Fibroblast of lung (primary cell): ENCODE results near the gene RPH3AL. TPM values are rescaled to one million over a fixed set of nuclear protein-coding genes. Genes with fewer than 3 reads are reported as not detected.
"Not testable (repeated sequence)": the region's sequence is repeated elsewhere in the genome, so short reads cannot be mapped to it uniquely, and the experiment has no call there.

ENCODE experiments used
- DNase-seq, 2 donors: peaks; one replicate each; pipeline versions ENCODE4 v3.0.0 to v3.0.0-alpha.2; 2010; ENCODE audit warnings: low read depth in 2 of 2
- H2AFZ ChIP-seq: 2 replicates; pipeline ENCODE4 v1.5.1; 2012; ENCODE audit warnings: low read length, control low read depth, inconsistent platforms
- H3K27ac ChIP-seq: 2 replicates; pipeline ENCODE4 v1.5.1; 2011; ENCODE audit warnings: low read length, control low read depth; ENCODE audit not compliant: insufficient read depth
- H3K27me3 ChIP-seq: 2 replicates; pipeline ENCODE4 v1.5.1; 2011; ENCODE audit warnings: mild to moderate bottlenecking, low read length; ENCODE audit not compliant: control insufficient read depth, insufficient read depth
- H3K36me3 ChIP-seq: 2 replicates; pipeline ENCODE4 v1.5.1; 2011; ENCODE audit warnings: low read length; ENCODE audit not compliant: control insufficient read depth, insufficient read depth
- H3K4me1 ChIP-seq: 2 replicates; pipeline ENCODE4 v1.5.1; 2011; ENCODE audit warnings: low read length; ENCODE audit not compliant: control insufficient read depth, insufficient read depth; ENCODE audit errors: extremely low read depth
- H3K4me2 ChIP-seq: 2 replicates; pipeline ENCODE4 v1.5.1; 2011; ENCODE audit warnings: low read length, control low read depth; ENCODE audit not compliant: insufficient read depth; ENCODE audit errors: extremely low read depth
- H3K4me3 ChIP-seq, 4 experiments: fragments of 200-600 bp in 1 of 4; sonication (generic) in 1 of 4; replicated peaks in 1 of 4; 2 replicates each; pipeline ENCODE4 v1.5.1; 2011 to 2016; ENCODE audit warnings: low read length in 4 of 4, low read depth in 3 of 4, mild to moderate bottlenecking in 3 of 4, control low read depth in 2 of 4, inconsistent platforms in 1 of 4, mixed read lengths in 1 of 4; ENCODE audit not compliant: insufficient read depth in 1 of 4; ENCODE audit errors: control extremely low read depth in 1 of 4
- H3K79me2 ChIP-seq: 2 replicates; pipeline ENCODE4 v1.5.1; 2012; ENCODE audit warnings: mild to moderate bottlenecking, low read length, inconsistent platforms; ENCODE audit not compliant: control insufficient read depth, insufficient read depth
- H3K9ac ChIP-seq: 2 replicates; pipeline ENCODE4 v1.5.1; 2011; ENCODE audit warnings: mild to moderate bottlenecking, low read length, control low read depth; ENCODE audit not compliant: insufficient read depth
- H3K9me3 ChIP-seq: 2 replicates; pipeline ENCODE4 v1.5.1; 2012; ENCODE audit warnings: low read depth, low read length; ENCODE audit not compliant: control insufficient read depth, insufficient read depth
- H4K20me1 ChIP-seq: 2 replicates; pipeline ENCODE4 v1.5.1; 2011; ENCODE audit warnings: low read length; ENCODE audit not compliant: control insufficient read depth, insufficient read depth; ENCODE audit errors: extremely low read depth
- CTCF ChIP-seq, 2 donors: IDR thresholded peaks in 1 of 2; conservative IDR thresholded peaks in 1 of 2; 1 replicate in 1 of 2; 2 replicates in 1 of 2; pipeline ENCODE4 v1.5.1; 2011 to 2012; ENCODE audit warnings: low read length in 2 of 2, control low read depth in 1 of 2, inconsistent platforms in 1 of 2, low read depth in 1 of 2, mild to moderate bottlenecking in 1 of 2
- EZH2 ChIP-seq: IDR thresholded peaks from 2 replicates; pipeline ENCODE4 v1.5.1; 2012; ENCODE audit warnings: low read length, control low read depth, mild to moderate bottlenecking; ENCODE audit errors: missing control alignments
- polyA plus RNA-seq, 2 donors: library from polyadenylated mRNA; depleted of rRNA in 1 of 2; stranded (reverse) in 1 of 2; unstranded in 1 of 2; fragments of >200 nt; gene quantifications; 2 replicates each; pipeline ENCODE4 v1.2.1, GENCODE V29; 2011 to 2012; ENCODE audit warnings: missing spikeins in 1 of 2
- total RNA-seq: library from RNA; depleted of rRNA; stranded (reverse); fragments of >200 nt; gene quantifications from 2 replicates; pipeline ENCODE4 v1.2.1, GENCODE V29; 2014

The RPH3AL gene
- total and polyA plus RNA-seq, 2 donors (not counting 1 experiment from before 2014, with no cell fraction given), result 0.49 to 3.0 TPM

GRCh38 chr17:320139-320538, 32.5 kb downstream of the RPH3AL start:
- no peak overlapping the region for H2AFZ ChIP-seq
- DNase-seq, result peak in 1 of 2 donors; percentile 4
- H3K79me2 ChIP-seq, result no peaks in the 10 kb centered on the region

GRCh38 chr17:319266-319665, 33.3 kb downstream of the RPH3AL start:
- no peak overlapping the region for H3K4me3 ChIP-seq
- H3K36me3 ChIP-seq, result no peaks in the 10 kb centered on the region
- no peak for DNase-seq
- no peak for TF ChIP-seq CTCF (conservative IDR thresholded peaks at IDR 0.05 in 1 of 2, IDR thresholded peaks at IDR 0.05 in 1 of 2; ENCODE audit: low read depth in 1 of 2, low read length in 2 of 2)
- TF ChIP-seq EZH2, result no peak
- no peak overlapping the region for H3K4me2 ChIP-seq
- no peaks in the 10 kb centered on the region for H3K79me2 ChIP-seq
- H3K9ac ChIP-seq, result no peak overlapping the region
- H3K27ac ChIP-seq, result no peak overlapping the region
- H3K9me3 ChIP-seq, result peaks cover 5% of the 10 kb centered on the region
- no peaks in the 10 kb centered on the region for H4K20me1 ChIP-seq
- no peak overlapping the region for H2AFZ ChIP-seq
- H3K4me1 ChIP-seq, result no peaks in the 10 kb centered on the region
- H3K27me3 ChIP-seq, result peaks cover 3% of the 10 kb centered on the region

More at GRCh38 chr17:320139-320538, 32.5 kb downstream of the RPH3AL start:
- Histone ChIP-seq H3K4me3 (no peak overlapping the region), H3K9ac (no peak overlapping the region), H3K4me2 (no peak overlapping the region), H3K9me3 (peaks cover 3% of the 10 kb centered on the region), H3K27ac (no peak overlapping the region), H3K36me3 (no peaks in the 10 kb centered on the region), H4K20me1 (no peaks in the 10 kb centered on the region), H3K27me3 (peaks cover 3% of the 10 kb centered on the region), H3K4me1 (no peaks in the 10 kb centered on the region)
- no peak for TF ChIP-seq CTCF (conservative IDR thresholded peaks at IDR 0.05 in 1 of 2, IDR thresholded peaks at IDR 0.05 in 1 of 2; ENCODE audit: low read depth in 1 of 2, low read length in 2 of 2)
- TF ChIP-seq EZH2, result no peak

- H3K4me1 ChIP-seq, H3K79me2 ChIP-seq, H2AFZ ChIP-seq, H3K36me3 ChIP-seq, H3K9ac ChIP-seq, H3K4me3 ChIP-seq, H3K4me2 ChIP-seq, DNase-seq, H4K20me1 ChIP-seq, H3K9me3 ChIP-seq, H3K27ac ChIP-seq, H3K27me3 ChIP-seq: not testable (repeated sequence)
These were observed 35.5 kb downstream of the RPH3AL start for GRCh38 chr17:317070-317469.

- H3K9me3 ChIP-seq, H2AFZ ChIP-seq, H3K9ac ChIP-seq, H3K27ac ChIP-seq, H4K20me1 ChIP-seq, H3K4me3 ChIP-seq, H3K4me2 ChIP-seq, H3K79me2 ChIP-seq, H3K27me3 ChIP-seq, H3K4me1 ChIP-seq, H3K36me3 ChIP-seq: not testable (repeated sequence)
- peak in 1 of 2 donors; percentile 6 for DNase-seq
These were observed 37.2 kb downstream of the RPH3AL start for GRCh38 chr17:315399-315798.

- H3K4me2 ChIP-seq, H3K9me3 ChIP-seq, H3K4me1 ChIP-seq, H3K36me3 ChIP-seq, H4K20me1 ChIP-seq, H3K79me2 ChIP-seq, H3K27ac ChIP-seq, H2AFZ ChIP-seq, H3K4me3 ChIP-seq, H3K27me3 ChIP-seq, H3K9ac ChIP-seq: not testable (repeated sequence)
- peak in 1 of 2 donors; percentile 3 for DNase-seq
These were observed 38.0 kb downstream of the RPH3AL start for GRCh38 chr17:314614-314944.
